Measurements from ENCODE around the gene CRISP1. TPM values are rescaled to one million over a fixed set of nuclear protein-coding genes. Genes with fewer than 3 reads are reported as not detected.

The CRISP1 gene
- total RNA-seq, 1 donor from 2014 or later, result not detected

DNA sequence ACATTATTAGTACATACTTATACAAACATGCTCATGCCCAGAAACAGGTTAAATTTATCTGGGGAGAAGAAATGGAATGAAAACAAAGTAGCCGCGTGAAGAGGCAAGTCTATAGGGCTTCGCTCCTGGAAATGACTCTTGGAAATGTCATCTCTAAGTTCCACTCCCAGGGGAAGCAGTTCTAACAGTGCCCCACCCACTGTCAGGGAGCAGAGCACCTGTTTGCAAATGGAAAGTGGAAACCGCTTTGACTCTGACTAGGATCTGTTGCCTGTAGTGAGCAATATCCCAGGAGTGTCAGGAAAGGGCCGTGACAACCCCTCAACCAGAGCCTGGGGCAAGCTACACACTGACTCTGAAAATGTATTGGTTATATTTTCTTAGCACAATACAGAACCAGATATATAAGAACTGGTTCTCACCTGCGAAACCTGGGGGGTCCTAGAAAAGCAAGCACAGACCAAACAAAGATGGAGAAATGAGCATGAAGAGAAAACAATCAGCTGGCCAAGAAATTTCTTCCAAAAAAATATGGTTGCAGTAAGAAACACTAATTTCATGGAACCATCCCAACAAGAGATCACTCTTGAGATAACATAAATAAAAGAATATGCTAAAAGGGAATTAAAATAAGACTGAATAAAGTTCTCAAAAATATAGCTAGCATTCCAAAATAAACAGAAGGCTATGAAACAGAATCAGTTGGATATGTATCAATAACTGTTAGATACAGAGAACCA, 47.5 kb upstream of the CRISP1 start:
- Mint-ChIP-seq H3K4me1 (ENCODE audit: low read depth, unreplicated experiment) (no peaks in the 10 kb centered on the region), H3K27me3 (ENCODE audit: low read depth, unreplicated experiment) (no peaks in the 10 kb centered on the region), H3K9me3 (ENCODE audit: unreplicated experiment) (no peaks in the 10 kb centered on the region), H3K27ac (ENCODE audit: unreplicated experiment) (no peak overlapping the region), H3K4me3 (ENCODE audit: unreplicated experiment) (no peak overlapping the region), H3K36me3 (ENCODE audit: low read depth, unreplicated experiment) (no peaks in the 10 kb centered on the region)
- H3K27me3 ChIP-seq (ENCODE audit: insufficient read depth, low read length), result no peaks in the 10 kb centered on the region
- H2AFZ ChIP-seq (ENCODE audit: low read depth, low read length), result no peak overlapping the region
- no peaks in the 10 kb centered on the region for H3K79me2 ChIP-seq (ENCODE audit: insufficient read depth, low read length)
- TF ChIP-seq CTCF (IDR thresholded peaks at IDR 0.05; ENCODE audit: insufficient read depth, low read depth, low read length) (no peak), EZH2 (IDR thresholded peaks at IDR 0.05; ENCODE audit: insufficient read depth, low read length) (no peak)
- no peak overlapping the region for H3K9ac ChIP-seq (ENCODE audit: low read length)
- H3K4me2 ChIP-seq (ENCODE audit: low read length), result no peak overlapping the region
- H4K20me1 ChIP-seq (ENCODE audit: insufficient read depth, low read length), result no peaks in the 10 kb centered on the region
- H3K4me1 ChIP-seq (ENCODE audit: insufficient read depth, low read length), result no peaks in the 10 kb centered on the region
- H3K9me3 ChIP-seq (ENCODE audit: insufficient read depth, low read depth, low read length), result no peaks in the 10 kb centered on the region
- DNase-seq (ENCODE audit: low read depth) (no peak), FAIRE-seq (no peak)
- no peaks in the 10 kb centered on the region for H3K36me3 ChIP-seq (ENCODE audit: insufficient read depth, low read length)
- H3K4me3 ChIP-seq (ENCODE audit: insufficient read depth, low read depth, low read length), result no peak overlapping the region
- no peak overlapping the region for H3K27ac ChIP-seq (ENCODE audit: low read depth, low read length)

DNA sequence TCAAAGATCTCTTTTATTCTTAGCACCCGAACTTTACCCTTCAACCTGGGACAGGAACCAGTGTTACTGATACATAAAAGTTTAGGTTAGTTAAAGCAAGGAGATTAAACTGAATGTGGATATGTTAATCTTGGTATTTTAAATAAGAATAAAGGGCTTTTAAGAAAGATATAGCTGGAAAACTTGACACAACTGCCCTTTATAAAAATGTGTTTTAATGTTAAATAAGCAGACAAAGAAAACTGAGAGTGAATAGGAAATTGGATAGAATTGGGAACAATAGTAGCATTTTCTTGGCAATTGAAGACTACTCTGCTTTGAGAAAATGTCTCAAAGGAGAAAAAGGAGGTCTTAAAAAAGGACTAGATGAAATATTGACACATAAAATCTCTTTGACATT, 45.9 kb upstream of the CRISP1 start:
- Histone ChIP-seq H3K4me3 (ENCODE audit: insufficient read depth, low read depth, low read length) (no peak overlapping the region), H3K27ac (ENCODE audit: low read depth, low read length) (no peak overlapping the region), H3K36me3 (ENCODE audit: insufficient read depth, low read length) (no peaks in the 10 kb centered on the region), H3K9me3 (ENCODE audit: insufficient read depth, low read depth, low read length) (no peaks in the 10 kb centered on the region), H3K4me1 (ENCODE audit: insufficient read depth, low read length) (no peaks in the 10 kb centered on the region), H3K9ac (ENCODE audit: low read length) (no peak overlapping the region), H3K27me3 (ENCODE audit: insufficient read depth, low read length) (no peaks in the 10 kb centered on the region), H4K20me1 (ENCODE audit: insufficient read depth, low read length) (no peaks in the 10 kb centered on the region), H2AFZ (ENCODE audit: low read depth, low read length) (no peak overlapping the region), H3K4me2 (ENCODE audit: low read length) (no peak overlapping the region), H3K79me2 (ENCODE audit: insufficient read depth, low read length) (no peaks in the 10 kb centered on the region)
- Mint-ChIP-seq H3K4me3 (ENCODE audit: unreplicated experiment) (no peak overlapping the region), H3K9me3 (ENCODE audit: unreplicated experiment) (no peaks in the 10 kb centered on the region), H3K4me1 (ENCODE audit: low read depth, unreplicated experiment) (no peaks in the 10 kb centered on the region), H3K27me3 (ENCODE audit: low read depth, unreplicated experiment) (no peaks in the 10 kb centered on the region), H3K27ac (ENCODE audit: unreplicated experiment) (no peak overlapping the region), H3K36me3 (ENCODE audit: low read depth, unreplicated experiment) (no peaks in the 10 kb centered on the region)
- no peak for FAIRE-seq
- no peak for DNase-seq (ENCODE audit: low read depth)
- no peak for TF ChIP-seq CTCF (IDR thresholded peaks at IDR 0.05; ENCODE audit: insufficient read depth, low read depth, low read length)
- no peak for TF ChIP-seq EZH2 (IDR thresholded peaks at IDR 0.05; ENCODE audit: insufficient read depth, low read length)

DNA sequence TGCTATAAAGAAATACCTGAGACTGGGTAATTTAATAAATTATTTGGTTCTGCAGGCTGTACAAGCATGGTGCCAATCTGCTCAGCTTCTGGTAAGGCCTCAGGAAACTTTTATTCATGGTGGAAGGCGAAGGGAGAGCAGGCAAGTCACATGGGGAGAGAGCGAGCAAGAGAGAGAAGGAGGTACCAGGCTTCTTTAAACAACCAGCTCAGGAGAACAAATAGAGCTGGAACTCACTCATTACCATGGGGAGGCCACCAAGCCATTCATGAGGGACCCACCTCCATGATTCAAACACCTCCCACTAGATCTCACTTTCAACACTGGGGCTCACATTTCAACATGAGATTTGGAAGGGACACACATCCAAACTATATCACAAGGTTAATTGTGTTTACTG, 44.9 kb upstream of the CRISP1 start:
- Histone ChIP-seq H3K4me2 (ENCODE audit: low read length) (no peak overlapping the region), H3K27ac (ENCODE audit: low read depth, low read length) (no peak overlapping the region), H3K9me3 (ENCODE audit: insufficient read depth, low read depth, low read length) (no peaks in the 10 kb centered on the region), H3K9ac (ENCODE audit: low read length) (no peak overlapping the region), H3K4me3 (ENCODE audit: insufficient read depth, low read depth, low read length) (no peak overlapping the region), H3K27me3 (ENCODE audit: insufficient read depth, low read length) (no peaks in the 10 kb centered on the region), H3K79me2 (ENCODE audit: insufficient read depth, low read length) (no peaks in the 10 kb centered on the region), H4K20me1 (ENCODE audit: insufficient read depth, low read length) (no peaks in the 10 kb centered on the region), H2AFZ (ENCODE audit: low read depth, low read length) (no peak overlapping the region), H3K36me3 (ENCODE audit: insufficient read depth, low read length) (no peaks in the 10 kb centered on the region), H3K4me1 (ENCODE audit: insufficient read depth, low read length) (no peaks in the 10 kb centered on the region)
- Mint-ChIP-seq H3K4me3 (ENCODE audit: unreplicated experiment) (no peak overlapping the region), H3K36me3 (ENCODE audit: low read depth, unreplicated experiment) (no peaks in the 10 kb centered on the region), H3K9me3 (ENCODE audit: unreplicated experiment) (no peaks in the 10 kb centered on the region), H3K4me1 (ENCODE audit: low read depth, unreplicated experiment) (no peaks in the 10 kb centered on the region), H3K27ac (ENCODE audit: unreplicated experiment) (no peak overlapping the region), H3K27me3 (ENCODE audit: low read depth, unreplicated experiment) (no peaks in the 10 kb centered on the region)
- DNase-seq (ENCODE audit: low read depth), result no peak
- TF ChIP-seq EZH2 (IDR thresholded peaks at IDR 0.05; ENCODE audit: insufficient read depth, low read length) (no peak), CTCF (IDR thresholded peaks at IDR 0.05; ENCODE audit: insufficient read depth, low read depth, low read length) (no peak)
- FAIRE-seq, result no peak

All from astrocyte (in vitro differentiated cells and primary cell).